SK-N-MC (cell line): ENCODE measurements around the gene UBE2D1.

ENCODE experiments used
- EZH2 ChIP-seq: fragments of 200-600 bp; sonication (generic); IDR thresholded peaks from one replicate; pipeline ENCODE4 v1.6.1; 2017; ENCODE audit warnings: antibody characterized with exemption
- FOXP2 ChIP-seq: optimal IDR thresholded peaks from 2 replicates; pipeline ENCODE3; 2011; ENCODE audit warnings: mild to moderate bottlenecking, moderate library complexity; ENCODE audit not compliant: insufficient read depth; ENCODE audit errors: extremely low read length, control extremely low read depth
- POLR2AphosphoS5 ChIP-seq: IDR thresholded peaks from 2 replicates; pipeline ENCODE4 v1.6.1; 2012; ENCODE audit warnings: mild to moderate bottlenecking, low read depth, low read length, borderline replicate concordance

DNA sequence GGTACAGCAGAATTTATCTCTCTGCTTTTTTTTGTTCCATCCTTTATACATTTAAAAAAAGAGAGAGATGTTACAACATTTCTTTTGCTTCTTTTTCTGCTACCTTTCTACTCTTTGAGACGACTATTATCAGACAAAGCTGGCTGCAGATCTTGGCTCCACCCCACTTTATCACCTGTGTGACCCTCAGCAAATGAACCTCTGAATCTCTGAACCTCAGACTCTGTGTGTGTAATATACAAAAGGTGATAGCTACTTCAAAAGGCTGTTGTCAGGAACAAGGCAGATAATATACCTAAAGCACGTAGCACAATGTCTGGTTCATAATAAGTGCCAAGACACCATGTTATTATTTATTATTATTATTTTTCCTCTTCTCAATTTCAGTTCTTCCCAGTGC is 32.6 kb upstream of the UBE2D1 start:
- TF ChIP-seq POLR2AphosphoS5: no peak
- TF ChIP-seq EZH2: no peak
- TF ChIP-seq FOXP2: no peak
